Endothelial cell of umbilical vein (primary cell): ENCODE data around the gene OR10J4. TPM values are rescaled to one million over a fixed set of nuclear protein-coding genes. Genes with fewer than 3 reads are reported as not detected.

Experiments
- BruUV-seq: library from RNA; stranded (reverse); fragments of 400-500 nt; replicated peaks from 2 replicates; lab custom pipeline; 2021; lab: Mats Ljungman, UMichigan
- CTCF ChIA-PET: fragments of 300-600, 350-600 bp; sonication (Branson Sonifier 250); formaldehyde crosslinking; loops from one replicate; lab custom pipeline; 2021; ENCODE audit warnings: antibody characterized with exemption, inconsistent platforms; lab: Charles Lee
- POLR2A ChIA-PET: fragments of 300-600, 350-600 bp; sonication (Branson Sonifier 250); formaldehyde crosslinking; loops from one replicate; lab custom pipeline; 2021; ENCODE audit warnings: antibody characterized with exemption, inconsistent platforms; lab: Charles Lee
- DNase-seq: peaks from one replicate; pipeline ENCODE4 v3.0.0-alpha.2; 2011; ENCODE audit warnings: low read depth, low spot score
- FAIRE-seq: peaks from 2 replicates; lab custom pipeline; 2011; peaks lifted over from hg19 to GRCh38; lab: Jason Lieb, UNC
- H2AFZ ChIP-seq: 2 replicates; pipeline ENCODE4 v1.6.0; 2012; ENCODE audit warnings: low read depth, low read length, control low read depth, inconsistent platforms
- H3K27ac ChIP-seq: 2 replicates; pipeline ENCODE4 v1.5.1; 2011; ENCODE audit warnings: low read depth, mild to moderate bottlenecking, control low read depth, low read length, moderate library complexity; ENCODE audit not compliant: insufficient read depth
- H3K27me3 ChIP-seq, 2 experiments: 2 replicates each; pipeline versions ENCODE4 v1.6.0 to v1.6.1; 2011; ENCODE audit warnings: low read length in 2 of 2, mixed read lengths in 1 of 2; ENCODE audit not compliant: control insufficient read depth in 2 of 2, insufficient read depth in 2 of 2
- H3K36me3 ChIP-seq, 2 experiments: 2 replicates in 1 of 2; 3 replicates in 1 of 2; pipeline ENCODE4 v1.5.1; 2011; ENCODE audit warnings: low read length in 2 of 2, mild to moderate bottlenecking in 1 of 2, moderate library complexity in 1 of 2; ENCODE audit not compliant: control insufficient read depth in 2 of 2, insufficient read depth in 2 of 2; ENCODE audit errors: extremely low read depth in 1 of 2
- H3K4me1 ChIP-seq: 3 replicates; pipeline ENCODE4 v1.5.1; 2011; ENCODE audit warnings: mild to moderate bottlenecking, low read length; ENCODE audit not compliant: control insufficient read depth, insufficient read depth; ENCODE audit errors: extremely low read depth
- H3K4me2 ChIP-seq: 2 replicates; pipeline ENCODE4 v1.6.1; 2011; ENCODE audit warnings: low read length, control low read depth, mixed read lengths; ENCODE audit not compliant: insufficient read depth
- H3K4me3 ChIP-seq, 3 experiments: fragments of 200-600 bp in 1 of 3; sonication (generic), shearing (Covaris generic) in 1 of 3; replicated peaks in 1 of 3; 2 replicates each; pipeline ENCODE4 v1.5.1; 2011 to 2016; ENCODE audit warnings: control low read depth in 3 of 3, low read length in 3 of 3, mild to moderate bottlenecking in 2 of 3, inconsistent platforms in 1 of 3, low read depth in 1 of 3, moderate library complexity in 1 of 3; ENCODE audit not compliant: insufficient read depth in 1 of 3
- H3K79me2 ChIP-seq: 2 replicates; pipeline ENCODE4 v1.6.0; 2012; ENCODE audit warnings: low read length, inconsistent platforms; ENCODE audit not compliant: control insufficient read depth, insufficient read depth
- H3K9ac ChIP-seq: replicated peaks from 2 replicates; pipeline ENCODE3; 2011; ENCODE audit warnings: low read length, control low read depth; ENCODE audit not compliant: insufficient read depth; ENCODE audit errors: extremely low read depth
- H3K9me1 ChIP-seq: replicated peaks from 3 replicates; pipeline ENCODE4 v1.6.0; 2011; ENCODE audit warnings: mild to moderate bottlenecking, low read length; ENCODE audit not compliant: control insufficient read depth, insufficient read depth; ENCODE audit errors: extremely low read depth
- H3K9me3 ChIP-seq: replicated peaks from 2 replicates; pipeline ENCODE4 v1.5.1; 2012; ENCODE audit warnings: low read length, inconsistent platforms; ENCODE audit not compliant: control insufficient read depth, insufficient read depth
- H4K20me1 ChIP-seq: replicated peaks from 2 replicates; pipeline ENCODE3; 2011; ENCODE audit warnings: mild to moderate bottlenecking, low read length; ENCODE audit not compliant: control insufficient read depth, insufficient read depth; ENCODE audit errors: extremely low read depth
- CTCF ChIP-seq, 2 donors: IDR thresholded peaks; 1 replicate in 1 of 2; 2 replicates in 1 of 2; pipeline ENCODE4 v1.5.1; 2011; ENCODE audit warnings: low read length in 2 of 2, mild to moderate bottlenecking in 2 of 2, moderate library complexity in 2 of 2, control low read depth in 1 of 2, inconsistent platforms in 1 of 2, low read depth in 1 of 2; ENCODE audit not compliant: insufficient read depth in 1 of 2; ENCODE audit errors: extremely low read depth in 1 of 2
- EZH2 ChIP-seq: IDR thresholded peaks from 2 replicates; pipeline ENCODE4 v1.6.1; 2012; ENCODE audit warnings: borderline replicate concordance, low read depth, mild to moderate bottlenecking, moderate library complexity, low read length, inconsistent platforms; ENCODE audit not compliant: severe bottlenecking
- FOS ChIP-seq: IDR thresholded peaks from 2 replicates; pipeline ENCODE4 v1.6.1; 2011; ENCODE audit warnings: mild to moderate bottlenecking, low read length, moderate library complexity, borderline replicate concordance; ENCODE audit not compliant: insufficient read depth
- GATA2 ChIP-seq: IDR thresholded peaks from 2 replicates; pipeline ENCODE4 v1.7.0; 2011; ENCODE audit warnings: low read depth, mild to moderate bottlenecking, moderate library complexity, mixed read lengths, low read length; ENCODE audit not compliant: insufficient read length, insufficient read depth
- JUN ChIP-seq: IDR thresholded peaks from 2 replicates; pipeline ENCODE4 v1.6.1; 2011; ENCODE audit warnings: borderline replicate concordance, low read depth; ENCODE audit not compliant: insufficient read length, insufficient read depth
- MYC ChIP-seq: IDR thresholded peaks from one replicate; pipeline ENCODE4 v1.6.1; 2011; ENCODE audit warnings: mild to moderate bottlenecking, low read depth, low read length
- POLR2A ChIP-seq: IDR thresholded peaks from 2 replicates; pipeline ENCODE4 v1.6.1; 2012; ENCODE audit warnings: low read depth, mild to moderate bottlenecking, control low read depth, low read length
- POLR2AphosphoS5 ChIP-seq: IDR thresholded peaks from 2 replicates; pipeline ENCODE4 v1.6.1; 2012; ENCODE audit warnings: low read depth, mild to moderate bottlenecking, control low read depth, low read length, moderate library complexity; ENCODE audit not compliant: insufficient read depth
- dilution Hi-C: fragments of 300-500 bp; cut with MboI; formaldehyde crosslinking; loops from one replicate; pipeline ENCODE4 v1.15.0; 2019; ENCODE audit warnings: low sequenced_read_pairs; ENCODE audit not compliant: extremely low pct_ligation_motif_present
- intact Hi-C: fragments of 100-400 bp; cut with micrococcal nuclease; formaldehyde crosslinking; loops from one replicate; pipeline ENCODE4 v1.10.0; 2022
- polyA plus RNA-seq, 4 experiments: library from polyadenylated mRNA; depleted of rRNA in 3 of 4; stranded (reverse) in 3 of 4; unstranded in 1 of 4; fragments of >200 nt; gene quantifications; 2 replicates each; pipeline versions ENCODE4 v1.2.1 to v1.2.3, GENCODE V29; 2011 to 2012; ENCODE audit warnings: missing spikeins in 1 of 4
- total RNA-seq: library from RNA; stranded (reverse); gene quantifications from 2 replicates; pipeline ENCODE4 v1.2.3, GENCODE V29; 2021
- TF ChIP-seq, protein P1 (sequence below): IDR thresholded peaks from 2 replicates; pipeline ENCODE4 v1.6.1; 2011; ENCODE audit not compliant: insufficient read depth, insufficient read length

OR10J4 gene
- total and polyA plus RNA-seq, 2 donors (not counting 3 experiments of a cell fraction or from before 2014, with no cell fraction given): not detected

- FAIRE-seq (no peak), DNase-seq (no peak)
- no peaks in the 10 kb centered on the region for H3K9me3 ChIP-seq
- no peak overlapping the region for H3K27ac ChIP-seq
- H3K79me2 ChIP-seq: no peaks in the 10 kb centered on the region
- no peak overlapping the region for H3K4me3 ChIP-seq
- intact Hi-C loops: no loop called here
- H3K27me3 ChIP-seq: no peaks in the 10 kb centered on the region
- peaks cover 15% of the 10 kb centered on the region for H3K4me1 ChIP-seq
- no peaks in the 10 kb centered on the region for H4K20me1 ChIP-seq
- POLR2A ChIA-PET: no interaction called here
- no peaks in the 10 kb centered on the region for H3K36me3 ChIP-seq
- no peaks in the 10 kb centered on the region for H3K9me1 ChIP-seq
- CTCF ChIA-PET: no interaction called here
- dilution Hi-C loops: no loop called here
- no peak overlapping the region for H3K9ac ChIP-seq
- no TSS peak for BruUV-seq
- H3K4me2 ChIP-seq: no peak overlapping the region
- TF ChIP-seq EZH2 (no peak), FOS (no peak), JUN (no peak), CTCF (IDR thresholded peaks at IDR 0.05; ENCODE audit: extremely low read depth in 1 of 2, insufficient read depth in 1 of 2, low read depth in 1 of 2, low read length in 2 of 2) (no peak), MYC (no peak), POLR2A (no peak), GATA2 (no peak), POLR2AphosphoS5 (no peak)
- TF ChIP-seq, protein P1, sequence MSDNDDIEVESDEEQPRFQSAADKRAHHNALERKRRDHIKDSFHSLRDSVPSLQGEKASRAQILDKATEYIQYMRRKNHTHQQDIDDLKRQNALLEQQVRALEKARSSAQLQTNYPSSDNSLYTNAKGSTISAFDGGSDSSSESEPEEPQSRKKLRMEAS: no peak
- no peak overlapping the region for H2AFZ ChIP-seq
These were observed 33.2 kb downstream of the OR10J4 start for GRCh38 chr1:159465191-159465603.
